GM12892 (cell line): ENCODE measurements around the gene OR4D10.

Experiments
- POLR2A ChIP-seq: IDR thresholded peaks from 2 replicates; pipeline ENCODE4 v1.6.1; 2011; ENCODE audit warnings: low read depth, low read length, control low read depth
- POLR2AphosphoS5 ChIP-seq: IDR thresholded peaks from 2 replicates; pipeline ENCODE4 v1.6.1; 2011; ENCODE audit warnings: low read depth, low read length, control low read depth
- TAF1 ChIP-seq: IDR thresholded peaks from 2 replicates; pipeline ENCODE4 v1.6.1; 2011; ENCODE audit warnings: low read depth, mild to moderate bottlenecking, control low read depth, low read length, borderline replicate concordance

GRCh38 chr11:59448484-59448883, 24.6 kb upstream of the OR4D10 start:
- TF ChIP-seq POLR2A = no peak
- no peak for TF ChIP-seq POLR2AphosphoS5
- no peak for TF ChIP-seq TAF1
